Panc1 (cell line): ENCODE data around the gene TMEM45A. TPM values are rescaled to one million over a fixed set of nuclear protein-coding genes. Genes with fewer than 3 reads are reported as not detected.

Experiments
- ATAC-seq: fragments of 200-7000 bp; cut with Tn5 transposase; 2 replicates; pipeline ENCODE4 v1.9.1; 2020; ENCODE audit warnings: mild to moderate bottlenecking, moderate library complexity
- BruUV-seq: library from RNA; stranded (reverse); fragments of 400-500 nt; replicated peaks from 2 replicates; lab custom pipeline; 2021; lab: Mats Ljungman, UMichigan
- CTCF ChIA-PET: fragments of 300-600 bp; sonication (Branson Sonifier 250); formaldehyde crosslinking; loops from one replicate; lab custom pipeline; 2022; ENCODE audit warnings: antibody characterized with exemption; lab: Charles Lee
- POLR2A ChIA-PET: fragments of 300-600 bp; sonication (Branson Sonifier 250); formaldehyde crosslinking; loops from one replicate; lab custom pipeline; 2022; ENCODE audit warnings: antibody characterized with exemption; lab: Charles Lee
- DNase-seq: peaks from one replicate; pipeline ENCODE4 v3.0.0-alpha.2; 2010; ENCODE audit warnings: low read depth, low spot score
- H3K27ac ChIP-seq: 2 replicates; pipeline ENCODE4 v1.5.1; 2011; ENCODE audit warnings: mild to moderate bottlenecking, low read length, inconsistent platforms
- H3K27me3 ChIP-seq: fragments of 200-500 bp; sonication (Bioruptor generic); 2 replicates; pipeline ENCODE4 v1.6.0; 2014; ENCODE audit warnings: low read length, inconsistent platforms; ENCODE audit not compliant: control insufficient read depth, insufficient read depth
- H3K36me3 ChIP-seq: fragments of 200-500 bp; sonication (Bioruptor generic); 2 replicates; pipeline ENCODE4 v1.5.1; 2014; ENCODE audit warnings: inconsistent platforms, mild to moderate bottlenecking, low read length, moderate library complexity; ENCODE audit not compliant: control insufficient read depth, insufficient read depth
- H3K4me1 ChIP-seq: 2 replicates; pipeline ENCODE4 v1.5.1; 2011; ENCODE audit warnings: inconsistent platforms, mild to moderate bottlenecking, low read length, moderate library complexity; ENCODE audit not compliant: control insufficient read depth, insufficient read depth
- H3K4me3 ChIP-seq, 2 experiments: 2 replicates each; pipeline ENCODE4 v1.5.1; 2011 to 2012; ENCODE audit warnings: low read depth in 2 of 2, low read length in 2 of 2, mild to moderate bottlenecking in 2 of 2, inconsistent platforms in 1 of 2, moderate library complexity in 1 of 2
- H3K9me3 ChIP-seq: fragments of 200-500 bp; sonication (Bioruptor generic); 2 replicates; pipeline ENCODE4 v1.5.1; 2014; ENCODE audit warnings: low read depth, mild to moderate bottlenecking, inconsistent platforms, low read length, moderate library complexity; ENCODE audit not compliant: control insufficient read depth, insufficient read depth
- POLR2AphosphoS5 ChIP-seq: IDR thresholded peaks from 2 replicates; pipeline ENCODE4 v1.6.1; 2012; ENCODE audit warnings: mild to moderate bottlenecking, low read depth, low read length, moderate library complexity
- SIN3A ChIP-seq: IDR thresholded peaks from 2 replicates; pipeline ENCODE4 v1.6.1; 2012; ENCODE audit warnings: low read depth, mild to moderate bottlenecking, low read length, moderate library complexity, borderline replicate concordance; ENCODE audit not compliant: insufficient read depth
- TCF7L2 ChIP-seq: IDR thresholded peaks from 2 replicates; pipeline ENCODE4 v1.6.1; 2011; ENCODE audit warnings: mild to moderate bottlenecking, low read depth, low read length, inconsistent platforms
- in situ Hi-C: cut with HindIII; loops from 2 replicates; pipeline ENCODE4 v1.10.0; 2016; ENCODE audit warnings: low sequenced_read_pairs, low pct_unique_long_range_greater_than_20kb
- intact Hi-C: fragments of 100-400 bp; cut with micrococcal nuclease; formaldehyde crosslinking; loops from one replicate; pipeline ENCODE4 v1.10.0; 2022; ENCODE audit not compliant: unreplicated experiment
- total RNA-seq: library from RNA; stranded (reverse); gene quantifications from one replicate; pipeline ENCODE4 v1.2.1, GENCODE V29; 2021; ENCODE audit not compliant: unreplicated experiment
- TF ChIP-seq, protein P1 (sequence below): fragments of 450-650 bp; IDR thresholded peaks from 2 replicates; pipeline ENCODE4 v1.5.1; 2017; ENCODE audit warnings: mild to moderate bottlenecking
- TF ChIP-seq, protein P2 (sequence below), 2 experiments: IDR thresholded peaks; 2 replicates each; pipeline ENCODE4 v1.6.1; 2011 to 2012; ENCODE audit warnings: low read depth in 2 of 2, control low read depth in 1 of 2, low read length in 1 of 2, mild to moderate bottlenecking in 1 of 2, moderate library complexity in 1 of 2; ENCODE audit not compliant: insufficient read depth in 1 of 2

The TMEM45A gene
- total RNA-seq, 1 experiment from 2014 or later = 8.6 TPM

DNA sequence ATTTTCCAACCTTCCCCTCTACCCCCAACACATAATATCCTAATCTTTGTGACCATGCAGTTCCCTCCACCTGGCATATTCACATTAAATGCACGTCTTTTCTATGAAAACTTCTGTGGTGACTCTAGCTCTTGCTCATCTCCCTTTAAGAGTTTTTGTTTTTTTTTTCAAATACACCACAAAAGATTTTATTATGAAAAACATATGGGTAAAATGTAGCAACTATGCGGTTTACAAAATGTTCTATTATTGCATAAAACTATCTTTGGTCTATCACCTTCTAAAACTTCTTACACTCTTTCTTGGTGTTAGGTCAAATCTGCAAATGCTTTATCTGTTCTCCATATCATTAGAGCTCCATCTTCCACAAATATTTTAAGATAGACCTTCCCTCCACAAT is 78.4 kb downstream of the TMEM45A start:
- Histone ChIP-seq H3K27ac (no peak overlapping the region), H3K4me3 (no peak overlapping the region), H3K36me3 (no peaks in the 10 kb centered on the region), H3K4me1 (no peaks in the 10 kb centered on the region), H3K27me3 (no peaks in the 10 kb centered on the region), H3K9me3 (no peaks in the 10 kb centered on the region)
- in situ Hi-C loops = no loop called here
- ChIA-PET CTCF (interaction anchor here (0.6 kb wide), 1 partner anchor 76 kb away, joined by 4 read pairs; no protein-coding TSS in a partner anchor), POLR2A (no interaction called here)
- no peak for ATAC-seq
- intact Hi-C loops = no loop called here
- DNase-seq = no peak
- BruUV-seq = no TSS peak
- TF ChIP-seq, protein P1, sequence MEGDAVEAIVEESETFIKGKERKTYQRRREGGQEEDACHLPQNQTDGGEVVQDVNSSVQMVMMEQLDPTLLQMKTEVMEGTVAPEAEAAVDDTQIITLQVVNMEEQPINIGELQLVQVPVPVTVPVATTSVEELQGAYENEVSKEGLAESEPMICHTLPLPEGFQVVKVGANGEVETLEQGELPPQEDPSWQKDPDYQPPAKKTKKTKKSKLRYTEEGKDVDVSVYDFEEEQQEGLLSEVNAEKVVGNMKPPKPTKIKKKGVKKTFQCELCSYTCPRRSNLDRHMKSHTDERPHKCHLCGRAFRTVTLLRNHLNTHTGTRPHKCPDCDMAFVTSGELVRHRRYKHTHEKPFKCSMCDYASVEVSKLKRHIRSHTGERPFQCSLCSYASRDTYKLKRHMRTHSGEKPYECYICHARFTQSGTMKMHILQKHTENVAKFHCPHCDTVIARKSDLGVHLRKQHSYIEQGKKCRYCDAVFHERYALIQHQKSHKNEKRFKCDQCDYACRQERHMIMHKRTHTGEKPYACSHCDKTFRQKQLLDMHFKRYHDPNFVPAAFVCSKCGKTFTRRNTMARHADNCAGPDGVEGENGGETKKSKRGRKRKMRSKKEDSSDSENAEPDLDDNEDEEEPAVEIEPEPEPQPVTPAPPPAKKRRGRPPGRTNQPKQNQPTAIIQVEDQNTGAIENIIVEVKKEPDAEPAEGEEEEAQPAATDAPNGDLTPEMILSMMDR = no peak
- no peak for TF ChIP-seq TCF7L2
- TF ChIP-seq, protein P2, sequence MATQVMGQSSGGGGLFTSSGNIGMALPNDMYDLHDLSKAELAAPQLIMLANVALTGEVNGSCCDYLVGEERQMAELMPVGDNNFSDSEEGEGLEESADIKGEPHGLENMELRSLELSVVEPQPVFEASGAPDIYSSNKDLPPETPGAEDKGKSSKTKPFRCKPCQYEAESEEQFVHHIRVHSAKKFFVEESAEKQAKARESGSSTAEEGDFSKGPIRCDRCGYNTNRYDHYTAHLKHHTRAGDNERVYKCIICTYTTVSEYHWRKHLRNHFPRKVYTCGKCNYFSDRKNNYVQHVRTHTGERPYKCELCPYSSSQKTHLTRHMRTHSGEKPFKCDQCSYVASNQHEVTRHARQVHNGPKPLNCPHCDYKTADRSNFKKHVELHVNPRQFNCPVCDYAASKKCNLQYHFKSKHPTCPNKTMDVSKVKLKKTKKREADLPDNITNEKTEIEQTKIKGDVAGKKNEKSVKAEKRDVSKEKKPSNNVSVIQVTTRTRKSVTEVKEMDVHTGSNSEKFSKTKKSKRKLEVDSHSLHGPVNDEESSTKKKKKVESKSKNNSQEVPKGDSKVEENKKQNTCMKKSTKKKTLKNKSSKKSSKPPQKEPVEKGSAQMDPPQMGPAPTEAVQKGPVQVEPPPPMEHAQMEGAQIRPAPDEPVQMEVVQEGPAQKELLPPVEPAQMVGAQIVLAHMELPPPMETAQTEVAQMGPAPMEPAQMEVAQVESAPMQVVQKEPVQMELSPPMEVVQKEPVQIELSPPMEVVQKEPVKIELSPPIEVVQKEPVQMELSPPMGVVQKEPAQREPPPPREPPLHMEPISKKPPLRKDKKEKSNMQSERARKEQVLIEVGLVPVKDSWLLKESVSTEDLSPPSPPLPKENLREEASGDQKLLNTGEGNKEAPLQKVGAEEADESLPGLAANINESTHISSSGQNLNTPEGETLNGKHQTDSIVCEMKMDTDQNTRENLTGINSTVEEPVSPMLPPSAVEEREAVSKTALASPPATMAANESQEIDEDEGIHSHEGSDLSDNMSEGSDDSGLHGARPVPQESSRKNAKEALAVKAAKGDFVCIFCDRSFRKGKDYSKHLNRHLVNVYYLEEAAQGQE (IDR thresholded peaks at IDR 0.05; ENCODE audit: insufficient read depth in 1 of 2, low read depth in 2 of 2, low read length in 1 of 2) = no peak
- no peak for TF ChIP-seq POLR2AphosphoS5
- TF ChIP-seq SIN3A = no peak

DNA sequence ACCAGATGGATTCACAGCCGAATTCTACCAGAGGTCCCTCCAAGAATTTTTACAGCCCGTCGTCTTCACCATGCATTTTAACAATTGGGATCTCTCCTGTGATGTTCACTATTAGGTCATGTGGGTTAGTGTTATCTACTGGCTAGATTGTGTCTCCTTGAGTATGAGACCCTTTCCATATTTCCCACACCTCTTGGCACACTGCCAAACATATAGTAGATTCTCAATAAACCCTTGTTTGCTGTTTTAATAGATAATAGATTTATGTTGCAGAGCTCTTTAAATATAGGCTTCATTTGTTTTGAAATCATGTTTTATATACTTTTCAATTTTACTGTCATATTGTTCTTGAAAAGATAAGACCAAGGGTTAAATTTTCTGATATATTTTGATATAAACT is 82.1 kb downstream of the TMEM45A start:
- POLR2A ChIA-PET = no interaction called here

More for the DNA sequence above, 82.1 kb downstream of the TMEM45A start:
- in situ Hi-C loops = no loop called here
- no peaks in the 10 kb centered on the region for H3K9me3 ChIP-seq
- H3K4me1 ChIP-seq = no peaks in the 10 kb centered on the region
- ATAC-seq (no peak), DNase-seq (no peak)
- CTCF ChIA-PET = no interaction called here
- H3K36me3 ChIP-seq = no peaks in the 10 kb centered on the region
- intact Hi-C loops = no loop called here
- H3K27ac ChIP-seq = no peak overlapping the region
- no peak for TF ChIP-seq TCF7L2
- TF ChIP-seq, protein P2 (IDR thresholded peaks at IDR 0.05; ENCODE audit: insufficient read depth in 1 of 2, low read depth in 2 of 2, low read length in 1 of 2) = no peak
- TF ChIP-seq, protein P1 = no peak
- no peak for TF ChIP-seq SIN3A
- H3K4me3 ChIP-seq = no peak overlapping the region
- BruUV-seq = no TSS peak
- no peaks in the 10 kb centered on the region for H3K27me3 ChIP-seq
